HG03064 (cell line): ENCODE data around the gene CADM1.

Source experiments
- ATAC-seq: cut with Tn5 transposase; IDR thresholded peaks from one replicate; pipeline ENCODE4 v1.9.1; 2021; ENCODE audit warnings: low read depth; ENCODE audit not compliant: unreplicated experiment

Gene CADM1

DNA sequence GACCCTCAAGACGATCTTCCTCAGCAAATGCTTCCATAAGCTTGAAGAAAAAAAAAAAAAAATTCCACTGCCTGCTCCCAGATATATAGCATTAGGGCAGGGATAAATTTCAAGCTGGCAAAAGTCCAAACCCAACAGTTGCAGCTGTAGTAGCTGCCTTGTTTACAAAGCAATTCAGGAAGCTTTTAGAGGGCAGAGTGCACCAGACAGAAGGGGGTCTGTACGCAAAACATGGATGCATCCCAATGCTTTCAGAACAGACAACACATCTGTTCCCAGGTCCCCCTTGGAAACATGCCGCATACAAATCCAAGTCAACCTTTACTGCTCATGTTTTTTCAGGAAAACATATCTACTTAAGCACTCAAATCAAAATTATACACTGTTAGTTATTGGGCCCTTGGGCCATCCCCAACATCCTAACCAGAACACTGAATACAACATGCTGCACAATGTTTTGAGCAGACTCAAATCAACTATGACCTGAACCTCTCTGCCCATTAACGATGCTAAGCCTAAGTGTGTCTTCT lies 94.5 kb downstream of the CADM1 start:
- no peak for ATAC-seq

DNA sequence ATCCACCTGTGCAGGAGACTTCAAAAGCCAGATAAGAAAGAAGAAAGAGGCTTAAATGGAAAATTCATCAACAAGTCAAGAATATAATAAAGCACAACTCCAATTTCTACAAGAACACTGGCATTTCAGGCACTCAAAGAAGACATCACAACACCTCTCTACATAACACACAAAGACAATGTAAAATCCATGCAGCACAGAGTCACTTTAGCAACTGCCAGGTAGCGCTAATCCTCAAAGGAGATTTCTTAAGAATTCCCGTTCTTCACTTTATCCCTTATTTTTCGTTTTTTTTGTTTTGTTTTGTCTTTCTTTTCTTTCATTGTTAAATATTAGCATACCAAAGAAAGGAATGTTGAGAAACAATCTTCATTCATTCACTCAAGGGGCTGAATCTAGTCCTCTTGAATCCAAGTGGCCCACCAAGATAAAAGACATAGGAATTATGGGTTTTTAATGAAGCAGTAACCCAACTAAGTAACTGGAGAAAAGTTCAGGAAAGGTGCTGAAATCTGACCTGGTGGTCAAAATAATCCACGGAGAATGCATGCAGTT lies 95.0 kb downstream of the CADM1 start:
- no peak for ATAC-seq

DNA sequence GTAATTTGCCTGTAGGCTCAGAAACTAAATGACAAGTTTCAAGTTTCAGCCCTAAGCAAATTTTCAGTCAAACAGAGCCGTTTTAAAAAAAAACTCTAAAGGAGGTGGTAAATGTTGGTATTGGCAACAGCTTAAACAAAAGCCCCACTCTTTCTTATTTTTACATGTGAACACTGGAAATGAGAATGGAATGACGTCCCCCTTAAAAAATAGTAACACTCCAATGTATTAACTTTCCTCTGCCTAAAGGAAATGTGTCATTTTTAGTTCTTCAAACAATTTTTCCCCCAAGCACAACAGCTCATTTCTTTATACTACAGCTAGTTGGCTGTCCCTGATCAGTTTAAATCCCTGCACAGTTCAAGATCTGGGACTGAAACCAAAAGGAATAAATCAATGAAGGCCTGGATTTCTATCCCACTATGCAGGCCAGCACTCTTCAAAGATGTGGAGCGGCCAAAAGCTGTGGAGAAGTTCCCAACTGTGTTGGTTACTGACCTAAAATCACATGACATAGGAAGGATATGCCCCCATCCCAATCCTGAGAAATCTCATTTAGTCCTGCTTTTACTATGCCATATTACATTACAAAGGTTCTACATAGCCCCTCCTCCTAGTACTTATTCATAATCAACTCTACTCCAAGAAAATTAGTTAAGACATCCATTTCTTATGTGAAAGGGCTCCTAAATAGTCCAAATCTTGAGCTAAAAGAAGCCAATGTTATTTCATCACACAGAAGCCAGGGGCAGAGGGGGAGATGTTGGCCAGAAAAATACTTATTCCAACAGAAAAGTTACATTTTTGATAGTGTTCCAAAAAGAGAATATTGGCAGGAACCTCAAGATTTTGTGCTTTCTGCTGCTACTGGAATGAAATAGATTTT lies 95.9 kb downstream of the CADM1 start:
- no peak for ATAC-seq

DNA sequence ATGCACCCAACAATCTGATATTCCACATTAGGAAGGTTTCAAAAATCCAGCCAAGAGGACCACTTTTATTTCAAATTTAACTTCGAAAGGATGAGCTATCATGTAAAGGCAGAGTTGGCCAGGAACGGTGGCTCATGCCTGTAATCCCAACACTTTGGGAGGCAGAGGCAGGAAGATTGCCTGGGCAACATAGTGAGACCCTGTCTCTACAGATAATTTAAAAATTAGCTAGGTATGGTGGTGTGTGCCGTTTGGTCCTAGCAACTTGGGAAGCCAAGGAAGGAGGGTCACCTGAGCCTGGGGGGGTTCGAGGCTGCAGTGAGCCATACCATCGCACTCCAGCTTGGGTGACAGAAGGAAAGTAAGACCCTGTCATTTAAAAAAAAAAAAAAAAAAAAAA lies 96.7 kb downstream of the CADM1 start:
- ATAC-seq = no peak

DNA sequence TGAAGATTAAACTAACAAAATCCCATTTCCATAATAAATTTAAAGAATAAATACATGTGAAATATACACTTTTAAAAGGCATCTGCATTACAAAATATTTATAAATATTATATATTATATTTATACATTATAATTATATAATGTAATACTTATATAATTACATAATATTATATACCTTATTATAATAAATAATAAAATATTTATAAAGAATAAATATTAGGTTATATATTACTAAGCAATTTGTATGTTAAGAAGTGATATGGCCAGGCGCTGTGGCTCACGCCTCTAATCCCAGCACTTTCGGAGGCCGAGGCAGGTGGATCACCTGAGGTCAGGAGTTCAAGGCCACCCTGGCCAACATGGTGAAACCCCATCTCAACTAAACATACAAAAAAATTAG lies 97.8 kb downstream of the CADM1 start:
- no peak for ATAC-seq

DNA sequence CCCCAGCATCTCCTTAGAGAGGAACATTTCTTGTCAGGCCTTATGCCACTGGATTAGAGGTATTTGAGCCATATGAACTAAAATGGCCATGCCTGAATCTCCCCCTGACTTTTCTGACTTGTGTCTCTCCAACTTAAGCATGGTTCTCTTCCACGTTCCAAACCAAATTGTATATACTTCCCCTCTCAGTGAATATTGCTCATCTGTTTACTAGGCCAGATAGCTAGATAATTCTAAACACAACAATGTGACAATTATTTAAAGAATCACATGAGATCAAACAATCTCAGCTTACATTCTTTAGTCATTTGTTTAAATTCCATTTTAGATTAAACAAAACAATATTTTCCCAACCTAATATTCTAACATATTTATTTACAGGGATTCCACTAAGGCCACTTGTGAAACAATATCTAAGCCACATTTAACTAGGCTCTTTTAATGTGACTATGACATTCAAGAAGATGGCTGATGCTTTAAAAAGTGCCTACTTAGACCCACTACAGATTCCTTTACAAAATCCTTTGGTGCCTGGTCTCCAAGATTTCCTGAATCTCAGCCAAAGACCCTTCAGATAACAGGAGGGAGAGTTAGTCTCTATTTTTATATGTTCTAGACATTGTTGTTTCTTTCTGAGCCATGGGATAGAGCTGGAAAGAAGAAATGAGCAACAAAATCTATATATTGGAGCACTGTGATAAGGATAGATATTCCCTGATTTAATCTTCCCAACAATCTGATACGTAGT lies 105.7 kb downstream of the CADM1 start:
- ATAC-seq = no peak

DNA sequence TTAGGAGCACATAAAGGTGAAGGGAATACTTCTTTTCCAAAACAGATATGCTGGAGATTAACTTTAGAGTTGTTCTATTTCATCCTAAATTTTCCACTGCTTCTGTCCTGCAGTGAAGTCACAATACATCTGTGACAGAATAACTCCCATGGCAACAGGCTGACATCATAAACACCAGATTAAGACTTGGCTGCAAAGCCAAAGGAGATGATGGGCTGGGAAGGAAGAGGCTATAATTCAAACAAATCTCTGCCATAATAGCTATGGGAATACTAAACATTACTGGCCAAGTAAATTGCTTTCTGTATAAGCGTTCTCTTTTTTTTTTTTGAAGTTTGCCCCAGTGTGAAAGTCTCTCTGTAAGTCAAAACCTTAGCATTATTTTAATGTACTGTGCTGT lies 107.7 kb downstream of the CADM1 start:
- no peak for ATAC-seq

DNA sequence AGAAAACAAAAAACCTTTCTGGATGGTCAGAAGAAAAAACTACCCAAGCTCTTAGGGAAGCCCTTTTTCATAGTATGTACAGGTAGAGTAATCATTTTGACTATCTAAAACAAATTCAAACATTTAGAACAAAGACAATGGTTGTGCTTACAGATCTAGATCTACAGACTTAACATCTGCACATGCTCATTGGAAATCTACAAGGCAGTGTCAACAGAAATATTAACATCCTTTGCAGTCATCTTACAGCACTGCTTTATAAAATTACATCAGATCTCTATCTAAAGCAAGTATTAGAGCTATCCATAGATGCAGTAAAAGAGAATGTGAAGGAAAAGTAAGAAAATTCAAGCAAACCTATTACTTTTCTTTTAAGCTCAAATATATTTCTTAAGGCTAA lies 110.3 kb downstream of the CADM1 start:
- ATAC-seq = no peak

DNA sequence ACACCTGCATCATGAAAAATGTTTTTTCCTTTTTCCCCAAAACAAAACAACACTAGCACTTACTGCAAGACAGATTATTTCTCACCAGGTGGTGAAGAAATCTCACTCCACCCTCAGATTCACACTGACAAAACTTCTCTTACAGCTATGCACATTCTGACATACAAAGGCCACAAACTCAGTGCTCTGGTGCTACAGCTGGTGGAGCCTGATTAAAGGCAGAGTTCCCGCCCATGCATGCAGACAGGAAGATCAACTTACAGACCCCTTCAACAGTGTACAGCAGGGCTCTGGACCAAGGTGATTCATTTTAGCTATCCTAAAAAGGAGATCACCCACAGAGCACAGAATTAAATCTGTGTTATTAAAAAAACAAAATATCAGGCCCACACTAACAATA lies 112.6 kb downstream of the CADM1 start:
- no peak for ATAC-seq

DNA sequence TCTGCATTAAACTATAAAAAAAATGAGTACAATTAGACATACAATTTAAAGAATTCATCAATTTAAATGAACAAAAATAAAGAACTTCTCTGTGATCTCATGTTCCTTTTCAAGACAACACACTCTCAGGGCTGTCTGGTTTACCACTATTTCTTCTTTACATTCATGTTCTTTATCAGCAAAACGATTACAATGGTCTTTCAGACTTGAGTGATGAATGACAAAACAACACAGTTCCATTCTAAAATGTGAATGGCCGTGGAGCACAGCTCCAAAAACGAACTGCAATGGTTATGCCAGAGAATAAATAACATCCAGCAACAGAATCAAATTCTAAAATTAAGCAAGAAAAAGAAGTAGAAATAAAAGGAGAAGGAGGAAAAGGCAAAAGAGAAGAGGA lies 113.1 kb downstream of the CADM1 start:
- ATAC-seq = no peak

DNA sequence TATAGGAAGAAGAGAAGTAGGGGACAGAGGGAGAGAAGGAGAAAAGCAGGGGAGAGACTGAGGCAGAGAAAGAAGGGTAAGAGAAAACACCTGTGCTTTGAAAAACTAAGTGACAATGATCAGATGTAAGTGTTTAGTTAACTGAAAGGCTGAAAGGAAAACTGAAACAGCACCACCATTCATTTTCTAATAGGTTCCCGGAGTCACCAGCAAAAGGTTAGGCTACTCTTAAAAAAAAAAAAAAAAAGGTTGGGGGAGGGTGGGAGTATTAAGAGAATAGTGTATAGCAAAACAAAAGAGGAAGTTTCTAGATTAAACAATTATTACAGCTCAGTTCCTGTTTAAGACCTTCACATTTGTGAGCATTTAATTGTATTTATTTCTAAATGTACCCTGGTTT lies 113.8 kb downstream of the CADM1 start:
- no peak for ATAC-seq

DNA sequence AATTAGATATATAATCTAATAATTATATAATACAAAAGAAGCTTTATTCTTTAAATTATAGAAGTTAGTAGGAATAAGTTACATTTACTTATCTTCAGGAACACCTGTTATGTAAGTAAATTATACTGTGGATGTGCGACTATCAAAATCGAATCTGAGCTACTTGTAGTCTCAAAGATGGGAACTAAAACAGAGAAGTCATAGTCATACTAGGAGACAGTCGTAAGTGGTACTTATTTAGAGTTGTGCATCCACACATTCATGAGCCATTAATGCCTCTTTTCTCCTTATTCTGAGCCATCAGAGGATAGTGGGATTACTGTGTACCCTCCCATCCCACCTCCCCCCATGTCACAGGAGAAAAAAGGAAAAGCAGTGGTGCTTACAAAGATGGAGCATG lies 114.4 kb downstream of the CADM1 start:
- ATAC-seq = no peak

DNA sequence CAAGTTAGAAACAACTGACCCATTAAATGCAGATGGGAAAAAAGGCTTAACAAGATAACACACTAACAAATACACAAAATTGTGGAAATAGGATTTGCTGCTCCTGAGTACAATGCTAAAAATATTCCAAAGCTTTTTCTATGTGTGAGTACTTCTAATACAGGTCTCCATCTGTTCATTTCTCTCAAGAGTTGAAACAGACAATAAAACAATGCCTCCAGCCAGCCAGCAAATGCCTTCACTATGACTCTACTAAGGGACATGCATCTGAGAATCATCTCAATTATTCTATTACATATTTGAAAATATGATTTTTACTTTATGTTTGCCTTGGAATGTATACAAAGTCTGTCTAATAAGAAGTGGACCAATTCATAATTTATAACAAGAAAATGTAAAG lies 119.0 kb downstream of the CADM1 start:
- no peak for ATAC-seq

DNA sequence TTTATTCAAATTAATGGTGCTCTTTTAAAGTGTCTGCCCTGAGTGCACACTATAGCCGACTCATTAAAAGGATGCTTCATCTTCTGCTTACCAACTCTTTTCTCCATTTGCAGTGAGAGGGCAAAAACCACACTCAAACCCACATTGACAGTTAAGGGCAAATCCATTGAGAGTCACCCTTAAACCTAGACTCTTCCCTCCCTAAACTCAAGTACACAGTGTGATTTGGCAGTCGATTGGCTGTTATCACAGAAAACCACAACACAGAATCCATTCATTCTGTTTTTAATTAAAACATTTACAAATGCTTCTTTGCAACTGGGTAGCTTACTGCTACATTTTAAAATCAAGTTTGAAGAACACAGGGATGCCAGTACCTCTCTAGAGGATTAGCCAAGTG lies 120.0 kb downstream of the CADM1 start:
- ATAC-seq = no peak

DNA sequence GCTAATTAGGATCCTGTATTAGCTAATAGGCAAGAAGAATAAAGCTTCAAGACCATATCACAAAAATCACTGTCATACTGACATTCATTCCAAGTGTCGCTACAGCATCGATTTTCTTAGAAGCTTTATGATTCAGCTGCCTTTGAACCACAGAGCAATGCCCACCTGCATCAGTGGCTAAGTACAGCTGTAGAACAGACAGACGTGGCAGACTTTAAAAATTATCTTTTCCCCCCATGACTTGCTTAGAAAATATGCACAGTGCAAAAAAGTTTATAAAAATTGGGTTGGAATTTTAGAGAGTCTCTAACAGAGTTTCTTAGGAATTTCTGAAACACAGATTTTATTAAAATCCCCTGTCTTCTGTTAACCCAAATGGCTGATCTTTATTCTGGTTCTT lies 120.8 kb downstream of the CADM1 start:
- ATAC-seq = no peak

DNA sequence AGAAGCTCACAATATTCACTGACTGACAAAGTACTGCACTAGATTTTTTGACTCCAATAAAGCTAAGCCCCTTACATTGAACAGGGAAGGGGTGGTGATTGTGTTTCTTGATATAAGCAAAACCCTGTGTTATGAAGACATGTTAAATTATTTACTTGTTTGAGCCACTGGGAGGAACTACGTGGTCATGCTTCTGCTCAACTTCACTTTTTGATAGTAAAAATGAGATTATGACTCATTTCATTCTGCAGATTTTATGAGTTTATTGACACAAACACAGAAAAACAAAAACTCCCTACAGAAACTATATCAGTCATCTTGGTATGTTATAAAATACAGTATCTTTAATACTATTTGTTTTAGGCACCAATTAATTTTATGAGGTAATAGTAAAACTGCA lies 124.7 kb downstream of the CADM1 start:
- no peak for ATAC-seq

DNA sequence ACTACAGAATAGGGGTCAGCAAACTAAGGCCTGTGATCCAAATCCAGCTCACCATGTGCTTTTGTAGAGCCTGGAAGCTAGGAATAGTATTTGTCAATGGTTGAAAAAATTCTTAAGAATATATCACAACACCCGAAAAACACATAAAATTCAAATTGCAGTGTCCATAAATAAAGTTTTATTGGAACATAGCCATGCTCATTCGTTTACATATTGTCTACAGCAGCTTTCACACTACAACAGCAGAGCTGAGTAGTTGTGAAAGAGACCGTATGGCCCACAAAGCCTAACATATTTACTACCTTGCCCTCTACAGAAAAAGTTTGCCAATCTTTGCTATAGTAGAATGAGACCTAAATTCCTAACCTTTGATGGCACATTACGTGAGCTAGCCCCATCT lies 125.7 kb downstream of the CADM1 start:
- ATAC-seq = no peak

DNA sequence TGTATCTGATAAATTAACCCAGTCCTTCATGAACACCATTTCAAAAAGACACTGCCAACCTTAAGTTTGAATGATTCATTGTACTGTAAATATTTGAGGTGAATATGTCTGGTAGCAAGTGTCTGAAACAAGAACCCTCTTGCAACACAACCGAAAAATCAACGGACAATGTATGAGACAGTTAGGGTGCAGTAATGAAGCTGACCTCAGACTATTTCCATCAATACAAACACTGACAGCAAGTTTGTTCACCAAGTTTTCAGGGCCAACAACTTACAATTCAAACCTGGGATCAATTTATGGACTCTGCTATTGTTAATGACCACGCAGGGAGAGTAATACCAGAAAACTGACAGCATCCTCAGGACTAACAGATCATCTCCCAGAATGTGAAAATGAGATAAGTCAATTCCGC lies 126.3 kb downstream of the CADM1 start:
- no peak for ATAC-seq

DNA sequence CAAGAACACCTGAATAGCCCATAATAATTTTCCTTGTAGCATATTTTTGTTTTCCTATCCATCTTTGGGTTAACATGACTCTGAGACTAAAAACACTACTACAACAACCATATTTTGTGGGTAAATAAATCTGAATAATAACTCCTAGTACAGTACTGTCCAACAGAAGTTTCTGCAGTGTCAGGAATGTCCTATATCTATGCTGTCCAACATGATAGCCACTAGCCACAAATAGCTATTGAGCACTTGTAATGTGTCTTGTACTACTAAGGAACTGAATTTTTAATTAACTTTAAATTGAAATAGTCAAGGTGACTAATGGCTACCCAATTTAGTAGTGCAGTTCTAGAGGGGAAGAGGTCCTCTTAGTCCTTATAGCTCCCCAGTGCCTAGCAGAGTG lies 135.6 kb downstream of the CADM1 start:
- no peak for ATAC-seq

DNA sequence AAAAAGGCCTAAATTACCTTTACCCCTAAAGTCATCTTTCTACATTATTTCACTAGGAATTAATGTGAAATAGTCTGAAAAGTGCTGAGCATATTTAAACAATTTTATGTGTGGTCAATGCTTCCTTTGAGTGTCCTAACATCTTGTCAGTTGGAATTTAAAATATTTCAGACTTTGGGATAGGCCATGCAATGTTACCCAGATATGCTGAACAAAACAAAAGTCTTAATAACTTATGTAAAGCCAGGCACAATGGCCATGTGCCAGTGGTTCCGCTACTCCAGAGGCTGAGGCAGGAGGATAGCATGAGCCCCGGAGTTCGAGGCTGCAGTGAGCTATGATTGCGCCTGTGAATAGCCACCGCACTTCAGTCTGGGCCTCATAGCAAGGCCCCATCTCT lies 137.4 kb downstream of the CADM1 start:
- ATAC-seq = no peak

DNA sequence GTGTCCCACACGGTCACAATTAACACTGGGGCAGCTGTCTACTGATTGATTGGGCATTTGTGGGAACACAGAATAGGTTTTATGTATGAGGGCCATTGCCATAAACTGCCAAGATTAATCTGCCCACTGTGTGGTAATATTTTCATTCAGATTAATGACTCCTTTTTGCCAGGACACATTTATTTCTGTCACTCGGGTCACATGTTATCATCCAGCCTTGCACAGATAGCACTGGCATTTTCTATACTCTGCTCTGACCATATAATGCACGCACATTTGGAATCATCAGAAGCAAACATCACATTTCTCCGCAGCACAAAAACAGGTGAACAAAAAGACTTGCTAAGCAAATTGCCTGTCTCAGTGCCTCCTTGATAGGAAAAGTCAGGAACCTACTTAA lies 138.3 kb downstream of the CADM1 start:
- no peak for ATAC-seq

DNA sequence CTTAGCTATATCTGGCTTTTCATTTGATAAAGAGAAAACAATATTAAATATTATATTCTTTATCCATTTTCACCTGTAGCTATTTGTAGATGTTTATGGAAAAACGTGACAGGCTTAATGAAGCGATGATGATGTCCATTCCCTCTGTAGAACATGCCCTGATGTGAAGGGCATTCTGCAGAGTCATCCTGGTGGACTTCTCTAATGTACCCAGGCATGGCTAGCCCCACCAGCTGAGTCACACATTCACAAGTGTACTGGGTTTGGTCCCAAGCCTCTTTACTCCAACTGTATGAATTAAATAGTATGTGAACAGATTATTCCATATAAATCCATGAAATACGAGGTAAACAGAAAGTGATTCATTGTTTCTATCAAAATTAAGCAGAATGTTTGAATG lies 139.3 kb downstream of the CADM1 start:
- no peak for ATAC-seq
